ENCODE results near the gene NAGPA.

GRCh38 chr16:5036228-5037156 is 2.8 kb upstream of the NAGPA start:
- TF ChIP-seq TCF3 (IDR thresholded peaks at IDR 0.05; ENCODE audit: borderline replicate concordance, insufficient read depth, low read depth, low read length) (no peak), SUZ12 (IDR thresholded peaks at IDR 0.05; ENCODE audit: unreplicated experiment) (no peak), BRCA1 (IDR thresholded peaks at IDR 0.05; ENCODE audit: low read depth, low read length) (no peak), TAF1 (IDR thresholded peaks at IDR 0.05; ENCODE audit: borderline replicate concordance, low read depth, low read length) (no peak), CREB1 (IDR thresholded peaks at IDR 0.05; ENCODE audit: low read depth) (no peak)

Measured in GM12878 (cell line).